NK-92 treated with Interleukin-12 subunit alpha and Interleukin-12 subunit beta, amount 100 ng/mL, for 24 hours (cell line): Measurements from ENCODE around the gene DERL2.
"Not testable (repeated sequence)": the region's sequence is repeated elsewhere in the genome, so short reads cannot be mapped to it uniquely, and the experiment has no call there.

ENCODE experiments used
- DNase-seq: peaks from one replicate; lab custom pipeline; 2025; lab: John Stamatoyannopoulos, UW

Gene DERL2

GRCh38 chr17:5437721-5438317 lies 48.2 kb downstream of the DERL2 start:
- DNase-seq: no peak

DNA sequence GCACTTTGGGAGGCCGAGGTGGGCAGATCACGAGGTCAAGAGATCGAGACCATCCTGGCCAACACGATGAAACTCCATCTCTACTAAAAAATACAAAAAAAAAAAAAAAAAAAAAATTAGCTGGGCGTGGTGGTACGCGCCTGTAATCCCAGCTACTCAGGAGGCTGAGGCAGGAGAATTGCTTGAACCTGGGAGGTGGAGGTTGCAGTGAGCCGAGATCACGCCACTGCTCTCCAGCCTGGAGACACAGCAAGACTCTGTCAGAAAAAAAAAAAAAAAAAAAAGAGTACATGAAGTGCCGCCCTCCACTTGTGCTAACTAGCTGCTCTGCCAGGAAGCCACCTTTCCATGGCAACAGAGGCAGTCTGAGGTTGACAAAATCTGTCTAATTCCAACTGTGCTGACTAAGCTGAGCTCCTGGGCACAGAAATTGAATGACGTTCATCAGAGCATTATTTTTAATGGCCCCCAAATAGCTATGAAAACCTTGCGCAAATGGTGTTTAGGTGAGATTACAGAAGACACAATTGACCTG lies 50.1 kb downstream of the DERL2 start:
- DNase-seq: not testable (repeated sequence)

GRCh38 chr17:5434984-5435383 lies 51.0 kb downstream of the DERL2 start:
- no peak for DNase-seq

DNA sequence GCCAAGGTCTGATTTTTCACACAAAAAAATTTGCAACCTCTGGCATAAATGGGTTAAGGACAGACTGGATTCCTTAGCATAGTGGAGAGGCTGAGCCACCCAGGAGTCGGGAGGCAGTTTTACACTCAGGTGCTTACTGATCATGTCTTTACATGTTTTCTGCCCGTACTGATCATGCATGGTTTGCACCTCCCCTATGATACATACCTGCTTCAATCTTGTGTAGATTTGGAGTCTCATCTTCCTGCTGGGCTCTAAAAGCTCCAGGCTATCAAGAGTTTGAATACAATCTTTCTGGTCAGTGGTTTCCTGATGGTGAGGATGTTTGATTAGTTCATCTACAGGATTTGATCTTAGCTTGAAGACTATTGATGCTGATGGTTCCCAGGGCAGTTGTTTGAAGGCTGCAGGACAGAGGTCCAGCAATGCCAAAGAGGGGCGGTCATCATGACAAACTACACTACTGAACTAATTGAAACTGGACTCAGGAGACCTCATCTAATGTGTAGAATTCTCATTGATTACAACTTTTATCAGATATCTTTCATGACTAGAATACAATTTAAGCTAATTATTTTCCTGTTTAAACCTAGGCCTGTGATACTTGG lies 53.9 kb downstream of the DERL2 start:
- DNase-seq: no peak

GRCh38 chr17:5431234-5431633 lies 54.7 kb downstream of the DERL2 start:
- DNase-seq: not testable (repeated sequence)

- no peak for DNase-seq
These were observed 55.5 kb downstream of the DERL2 start for GRCh38 chr17:5430413-5430999.

DNA sequence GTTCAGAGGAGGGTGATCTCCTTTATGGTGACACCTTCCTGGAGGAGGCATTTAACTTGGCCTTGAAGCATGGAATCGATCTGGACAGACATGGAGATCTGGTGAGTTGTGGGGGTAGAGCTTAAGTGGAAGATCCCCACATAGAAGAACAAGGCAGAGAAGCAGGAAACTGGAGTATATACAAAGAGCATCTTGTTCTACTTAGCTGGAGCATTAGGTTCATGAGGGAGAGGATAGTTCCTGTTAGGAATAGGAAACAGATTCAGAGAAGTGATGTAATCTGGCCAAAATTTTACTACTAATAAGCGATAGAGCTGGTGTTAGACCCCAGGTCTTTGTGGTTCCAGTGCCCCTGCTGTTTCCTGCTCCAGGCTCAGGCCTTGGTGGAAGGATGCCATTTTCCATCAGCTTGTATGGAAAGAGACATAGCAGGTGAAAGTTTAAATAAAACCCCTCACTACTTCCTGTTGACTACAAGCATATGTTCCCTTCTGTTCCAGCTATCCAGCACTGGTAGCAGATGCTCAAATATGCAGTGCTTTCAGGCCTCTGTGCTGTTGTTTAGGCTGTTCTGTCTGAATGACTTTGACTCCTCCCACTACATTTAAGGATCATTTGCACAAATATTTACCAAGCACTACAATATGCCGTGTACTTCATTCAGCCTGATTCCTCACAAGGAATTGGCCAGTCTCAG lies 56.6 kb downstream of the DERL2 start:
- DNase-seq: no peak

DNA sequence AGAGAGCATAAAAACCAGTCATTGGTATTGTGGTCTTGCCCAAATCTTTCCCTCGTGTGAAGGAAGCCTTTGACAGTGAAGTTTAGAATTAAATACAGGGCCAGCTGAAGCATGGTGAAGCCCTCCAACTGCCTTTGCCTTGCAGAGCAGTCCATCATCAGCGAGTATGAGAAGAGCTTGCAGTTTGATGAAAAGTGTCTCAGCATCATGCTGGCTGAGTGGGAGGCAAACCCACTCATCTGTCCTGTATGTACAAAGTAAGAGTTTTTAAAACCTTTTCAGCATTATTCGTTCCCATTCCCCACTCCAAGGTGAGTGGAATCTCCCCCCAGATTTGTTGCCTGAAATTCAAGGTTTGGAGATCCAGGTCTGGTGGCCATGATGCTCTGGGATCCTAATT lies 60.2 kb downstream of the DERL2 start:
- no peak for DNase-seq

DNA sequence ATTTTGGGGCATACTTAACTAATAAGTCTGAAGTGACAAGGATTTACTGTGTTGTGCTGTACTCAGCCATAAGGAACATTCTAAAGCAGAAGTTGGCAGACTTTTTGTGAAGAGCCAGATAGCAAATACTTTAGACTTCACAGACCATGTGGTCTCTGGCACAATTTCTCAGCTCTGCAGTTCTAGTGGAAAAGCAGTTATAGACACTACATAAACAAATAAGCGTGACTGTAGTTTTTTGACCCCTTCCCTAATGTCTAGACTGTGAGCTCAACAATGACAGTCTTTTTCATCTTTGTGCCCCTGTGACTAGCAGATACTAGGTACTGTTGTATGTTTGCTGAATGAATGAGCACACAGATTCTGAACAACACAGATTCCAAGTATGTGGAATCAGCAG lies 61.1 kb downstream of the DERL2 start:
- DNase-seq: no peak

DNA sequence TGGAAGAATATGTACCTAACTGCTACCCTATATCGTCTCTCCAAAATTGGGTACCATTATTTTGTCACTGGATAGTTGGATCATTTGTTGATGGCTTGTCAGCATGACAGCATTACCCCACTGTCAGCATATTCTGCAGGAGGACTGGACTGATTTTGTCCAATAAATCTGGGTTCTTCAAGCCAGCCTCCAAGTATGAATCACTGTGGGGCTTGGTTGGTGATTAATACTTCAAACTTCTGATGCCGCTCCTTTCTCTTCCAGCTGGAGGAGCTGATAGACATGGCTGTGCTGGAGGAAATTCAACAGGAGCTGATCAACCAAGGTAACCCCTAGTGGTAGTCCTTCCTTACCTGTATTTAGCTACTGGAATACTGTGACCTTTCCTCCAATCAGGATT lies 63.5 kb downstream of the DERL2 start:
- no peak for DNase-seq
